GM23338 (cell line): ENCODE data around the gene CRY1. TPM values are rescaled to one million over a fixed set of nuclear protein-coding genes. Genes with fewer than 3 reads are reported as not detected.

ENCODE experiments used
- ATAC-seq: fragments of 200-7000 bp; cut with Tn5 transposase; 3 replicates; pipeline ENCODE4 v1.9.1; 2020
- DNase-seq: peaks from one replicate; pipeline ENCODE4 v3.0.0-alpha.2; 2015; ENCODE audit warnings: low spot score
- H2AFZ ChIP-seq: fragments of 200-600 bp; sonication (generic); 2 replicates; pipeline ENCODE4 v1.8.0; 2016; ENCODE audit warnings: antibody characterized with exemption, mild to moderate bottlenecking, moderate library complexity
- H3F3A ChIP-seq: fragments of 200-600 bp; sonication (generic); replicated peaks from 2 replicates; pipeline ENCODE4 v1.8.0; 2017; ENCODE audit warnings: antibody characterized with exemption, mixed run types, low read depth
- H3K27ac ChIP-seq: fragments of 200-600 bp; sonication (generic); 2 replicates; pipeline ENCODE4 v1.6.1; 2016; ENCODE audit warnings: low read depth
- H3K27me3 ChIP-seq: fragments of 200-600 bp; sonication (generic); 2 replicates; pipeline ENCODE4 v1.8.0; 2016; ENCODE audit warnings: mild to moderate bottlenecking, mixed run types, moderate library complexity; ENCODE audit not compliant: insufficient read depth
- H3K36me3 ChIP-seq: fragments of 200-600 bp; sonication (generic); 2 replicates; pipeline ENCODE4 v1.8.0; 2016; ENCODE audit warnings: mild to moderate bottlenecking; ENCODE audit not compliant: insufficient read depth
- H3K4me1 ChIP-seq: fragments of 200-600 bp; sonication (generic); 2 replicates; pipeline ENCODE4 v1.8.0; 2016; ENCODE audit warnings: mild to moderate bottlenecking, moderate library complexity; ENCODE audit not compliant: insufficient read depth
- H3K4me2 ChIP-seq: fragments of 200-600 bp; sonication (generic); 2 replicates; pipeline ENCODE4 v1.7.1; 2017; ENCODE audit warnings: mixed run types
- H3K4me3 ChIP-seq: fragments of 200-600 bp; sonication (generic); 2 replicates; pipeline ENCODE4 v1.6.1; 2016; ENCODE audit warnings: mixed run types
- H3K79me2 ChIP-seq: fragments of 200-600 bp; sonication (generic); replicated peaks from 2 replicates; pipeline ENCODE4 v1.8.0; 2017; ENCODE audit warnings: mild to moderate bottlenecking; ENCODE audit not compliant: insufficient read depth
- H3K9me2 ChIP-seq: fragments of 200-600 bp; sonication (generic); 2 replicates; pipeline ENCODE4 v1.8.0; 2017; ENCODE audit not compliant: insufficient read depth
- H4K20me1 ChIP-seq: fragments of 200-600 bp; sonication (generic); replicated peaks from 2 replicates; pipeline ENCODE4 v1.8.0; 2017; ENCODE audit warnings: mild to moderate bottlenecking; ENCODE audit not compliant: insufficient read depth
- H3K27ac Mint-ChIP-seq: 2 replicates; pipeline ENCODE4 v1.8.0; 2020; ENCODE audit warnings: inconsistent platforms, mild to moderate bottlenecking, moderate library complexity, mixed read lengths
- H3K27me3 Mint-ChIP-seq: 3 replicates; pipeline ENCODE4 v1.8.0; 2022; ENCODE audit warnings: low read depth, mild to moderate bottlenecking, moderate library complexity, mixed read lengths, inconsistent platforms; ENCODE audit not compliant: insufficient read depth, poor library complexity
- H3K36me3 Mint-ChIP-seq: 3 replicates; pipeline ENCODE4 v1.8.0; 2021; ENCODE audit warnings: low read depth, mild to moderate bottlenecking, inconsistent platforms, moderate library complexity, mixed read lengths
- H3K4me1 Mint-ChIP-seq: 3 replicates; pipeline ENCODE4 v1.8.0; 2020; ENCODE audit warnings: mild to moderate bottlenecking, inconsistent platforms, mixed read lengths
- H3K4me3 Mint-ChIP-seq: 3 replicates; pipeline ENCODE4 v1.8.0; 2021; ENCODE audit warnings: moderate library complexity, mild to moderate bottlenecking, inconsistent platforms, mixed read lengths
- H3K9me3 Mint-ChIP-seq: 3 replicates; pipeline ENCODE4 v1.8.0; 2020; ENCODE audit warnings: moderate library complexity, mild to moderate bottlenecking, inconsistent platforms, mixed read lengths
- CREB1 ChIP-seq: fragments of 250-450 bp; sonication (Bioruptor Pico); IDR thresholded peaks from 2 replicates; pipeline ENCODE4 v1.5.0; 2020; ENCODE audit warnings: low read depth, mild to moderate bottlenecking, moderate library complexity
- ETS1 ChIP-seq: IDR thresholded peaks from 2 replicates; pipeline ENCODE4 v1.6.1; 2016; ENCODE audit warnings: antibody characterized with exemption
- JUNB ChIP-seq: IDR thresholded peaks from one replicate; pipeline ENCODE4 v1.6.1; 2016; ENCODE audit warnings: antibody characterized with exemption; ENCODE audit not compliant: unreplicated experiment
- NANOG ChIP-seq: IDR thresholded peaks from 2 replicates; pipeline ENCODE4 v1.6.1; 2016; ENCODE audit warnings: antibody characterized with exemption, borderline replicate concordance
- POLR2AphosphoS5 ChIP-seq: IDR thresholded peaks from 2 replicates; pipeline ENCODE4 v1.6.1; 2016; ENCODE audit warnings: antibody characterized with exemption, low read depth
- STAT1 ChIP-seq: IDR thresholded peaks from one replicate; pipeline ENCODE4 v1.6.1; 2016; ENCODE audit warnings: antibody characterized with exemption; ENCODE audit not compliant: unreplicated experiment
- ZNF331 ChIP-seq: fragments of 250-450 bp; sonication (Bioruptor Pico); IDR thresholded peaks from 2 replicates; pipeline ENCODE4 v1.5.0; 2020; ENCODE audit warnings: low read depth, mild to moderate bottlenecking, moderate library complexity
- polyA plus RNA-seq: library from polyadenylated mRNA; unstranded; fragments of >200 nt; fragmentation: Nextera tagmentation; extraction: Ambion mirVana; gene quantifications from 2 replicates; pipeline ENCODE4 v1.2.1, GENCODE V29; 2016
- total RNA-seq: library from RNA; depleted of rRNA; stranded (reverse); fragments of >200 nt; shearing (Covaris generic); gene quantifications from 2 replicates; pipeline ENCODE4 v1.2.3, GENCODE V29; 2014
- TF ChIP-seq, protein P1 (sequence below), 2 experiments: fragments of 200-600 bp in 1 of 2; sonication (generic) in 1 of 2; conservative IDR thresholded peaks; 2 replicates each; pipeline versions ENCODE4 v1.5.1 to v1.6.1; 2016 to 2017; ENCODE audit warnings: antibody characterized with exemption in 2 of 2, low read depth in 2 of 2, mild to moderate bottlenecking in 2 of 2, moderate library complexity in 1 of 2
- TF ChIP-seq, protein P2 (sequence below): fragments of 250-450 bp; sonication (Bioruptor Pico); IDR thresholded peaks from 2 replicates; pipeline ENCODE4 v1.5.0; 2020; ENCODE audit warnings: mild to moderate bottlenecking, moderate library complexity

The CRY1 gene
- total and polyA plus RNA-seq, 2 experiments from 2014 or later: 27.7 to 28.2 TPM

- Histone ChIP-seq H3K9me2 (peaks cover 16% of the 10 kb centered on the region), H4K20me1 (no peaks in the 10 kb centered on the region), H3K27me3 (no peaks in the 10 kb centered on the region), H3K4me3 (no peak overlapping the region), H3K4me2 (peak overlapping the region; percentile 61; the same call in 1 of the 2 replicates), H3K27ac (no peak overlapping the region), H3K79me2 (no peaks in the 10 kb centered on the region), H3K36me3 (no peaks in the 10 kb centered on the region), H3F3A (no peaks in the 10 kb centered on the region; the same call in 1 of the 2 replicates), H2AFZ (0 out of 2 replicates have a peak overlapping the region, but pooled peaks have one; percentile 44), H3K4me1 (no peaks in the 10 kb centered on the region)
- no peaks in the 10 kb centered on the region; the same call in 2 of the 3 replicates for H3K9me3 Mint-ChIP-seq
- no peak overlapping the region for H3K4me3 Mint-ChIP-seq
- peaks cover 2% of the 10 kb centered on the region for H3K27me3 Mint-ChIP-seq
- no peak overlapping the region for H3K27ac Mint-ChIP-seq
- ATAC-seq (peak; percentile 89), DNase-seq (peak; percentile 92)
- peaks cover 20% of the 10 kb centered on the region; the same call in 2 of the 3 replicates for H3K4me1 Mint-ChIP-seq
- TF ChIP-seq POLR2AphosphoS5: no peak
- TF ChIP-seq, protein P1, sequence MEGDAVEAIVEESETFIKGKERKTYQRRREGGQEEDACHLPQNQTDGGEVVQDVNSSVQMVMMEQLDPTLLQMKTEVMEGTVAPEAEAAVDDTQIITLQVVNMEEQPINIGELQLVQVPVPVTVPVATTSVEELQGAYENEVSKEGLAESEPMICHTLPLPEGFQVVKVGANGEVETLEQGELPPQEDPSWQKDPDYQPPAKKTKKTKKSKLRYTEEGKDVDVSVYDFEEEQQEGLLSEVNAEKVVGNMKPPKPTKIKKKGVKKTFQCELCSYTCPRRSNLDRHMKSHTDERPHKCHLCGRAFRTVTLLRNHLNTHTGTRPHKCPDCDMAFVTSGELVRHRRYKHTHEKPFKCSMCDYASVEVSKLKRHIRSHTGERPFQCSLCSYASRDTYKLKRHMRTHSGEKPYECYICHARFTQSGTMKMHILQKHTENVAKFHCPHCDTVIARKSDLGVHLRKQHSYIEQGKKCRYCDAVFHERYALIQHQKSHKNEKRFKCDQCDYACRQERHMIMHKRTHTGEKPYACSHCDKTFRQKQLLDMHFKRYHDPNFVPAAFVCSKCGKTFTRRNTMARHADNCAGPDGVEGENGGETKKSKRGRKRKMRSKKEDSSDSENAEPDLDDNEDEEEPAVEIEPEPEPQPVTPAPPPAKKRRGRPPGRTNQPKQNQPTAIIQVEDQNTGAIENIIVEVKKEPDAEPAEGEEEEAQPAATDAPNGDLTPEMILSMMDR (conservative IDR thresholded peaks at IDR 0.05; ENCODE audit: low read depth in 2 of 2): peak; percentile 82 to 85
- no peak for TF ChIP-seq STAT1
- peak; percentile 24; the same call in 1 of the 2 replicates for TF ChIP-seq CREB1 (CRISPR knock-in tag)
- H3K36me3 Mint-ChIP-seq: no peaks in the 10 kb centered on the region; the same call in 2 of the 3 replicates
Measured at GRCh38 chr12:107134558-107134957, 41.2 kb upstream of the CRY1 start.

- H3K4me2 ChIP-seq: no peak overlapping the region
- no peaks in the 10 kb centered on the region for H3K36me3 ChIP-seq
- Mint-ChIP-seq H3K4me3 (no peak overlapping the region), H3K27me3 (no peaks in the 10 kb centered on the region), H3K36me3 (no peaks in the 10 kb centered on the region; the same call in 2 of the 3 replicates), H3K4me1 (peaks cover 20% of the 10 kb centered on the region; the same call in 2 of the 3 replicates), H3K9me3 (no peaks in the 10 kb centered on the region; the same call in 2 of the 3 replicates), H3K27ac (no peak overlapping the region)
- no peaks in the 10 kb centered on the region for H3K27me3 ChIP-seq
- no peaks in the 10 kb centered on the region; the same call in 1 of the 2 replicates for H3F3A ChIP-seq
- no peak overlapping the region for H2AFZ ChIP-seq
- ATAC-seq: no peak
- H4K20me1 ChIP-seq: no peaks in the 10 kb centered on the region
- TF ChIP-seq, protein P1 (conservative IDR thresholded peaks at IDR 0.05; ENCODE audit: low read depth in 2 of 2): peak in 1 of 2 experiments; percentile 24; a peak in 2 of 4 replicates
- TF ChIP-seq, protein P2, sequence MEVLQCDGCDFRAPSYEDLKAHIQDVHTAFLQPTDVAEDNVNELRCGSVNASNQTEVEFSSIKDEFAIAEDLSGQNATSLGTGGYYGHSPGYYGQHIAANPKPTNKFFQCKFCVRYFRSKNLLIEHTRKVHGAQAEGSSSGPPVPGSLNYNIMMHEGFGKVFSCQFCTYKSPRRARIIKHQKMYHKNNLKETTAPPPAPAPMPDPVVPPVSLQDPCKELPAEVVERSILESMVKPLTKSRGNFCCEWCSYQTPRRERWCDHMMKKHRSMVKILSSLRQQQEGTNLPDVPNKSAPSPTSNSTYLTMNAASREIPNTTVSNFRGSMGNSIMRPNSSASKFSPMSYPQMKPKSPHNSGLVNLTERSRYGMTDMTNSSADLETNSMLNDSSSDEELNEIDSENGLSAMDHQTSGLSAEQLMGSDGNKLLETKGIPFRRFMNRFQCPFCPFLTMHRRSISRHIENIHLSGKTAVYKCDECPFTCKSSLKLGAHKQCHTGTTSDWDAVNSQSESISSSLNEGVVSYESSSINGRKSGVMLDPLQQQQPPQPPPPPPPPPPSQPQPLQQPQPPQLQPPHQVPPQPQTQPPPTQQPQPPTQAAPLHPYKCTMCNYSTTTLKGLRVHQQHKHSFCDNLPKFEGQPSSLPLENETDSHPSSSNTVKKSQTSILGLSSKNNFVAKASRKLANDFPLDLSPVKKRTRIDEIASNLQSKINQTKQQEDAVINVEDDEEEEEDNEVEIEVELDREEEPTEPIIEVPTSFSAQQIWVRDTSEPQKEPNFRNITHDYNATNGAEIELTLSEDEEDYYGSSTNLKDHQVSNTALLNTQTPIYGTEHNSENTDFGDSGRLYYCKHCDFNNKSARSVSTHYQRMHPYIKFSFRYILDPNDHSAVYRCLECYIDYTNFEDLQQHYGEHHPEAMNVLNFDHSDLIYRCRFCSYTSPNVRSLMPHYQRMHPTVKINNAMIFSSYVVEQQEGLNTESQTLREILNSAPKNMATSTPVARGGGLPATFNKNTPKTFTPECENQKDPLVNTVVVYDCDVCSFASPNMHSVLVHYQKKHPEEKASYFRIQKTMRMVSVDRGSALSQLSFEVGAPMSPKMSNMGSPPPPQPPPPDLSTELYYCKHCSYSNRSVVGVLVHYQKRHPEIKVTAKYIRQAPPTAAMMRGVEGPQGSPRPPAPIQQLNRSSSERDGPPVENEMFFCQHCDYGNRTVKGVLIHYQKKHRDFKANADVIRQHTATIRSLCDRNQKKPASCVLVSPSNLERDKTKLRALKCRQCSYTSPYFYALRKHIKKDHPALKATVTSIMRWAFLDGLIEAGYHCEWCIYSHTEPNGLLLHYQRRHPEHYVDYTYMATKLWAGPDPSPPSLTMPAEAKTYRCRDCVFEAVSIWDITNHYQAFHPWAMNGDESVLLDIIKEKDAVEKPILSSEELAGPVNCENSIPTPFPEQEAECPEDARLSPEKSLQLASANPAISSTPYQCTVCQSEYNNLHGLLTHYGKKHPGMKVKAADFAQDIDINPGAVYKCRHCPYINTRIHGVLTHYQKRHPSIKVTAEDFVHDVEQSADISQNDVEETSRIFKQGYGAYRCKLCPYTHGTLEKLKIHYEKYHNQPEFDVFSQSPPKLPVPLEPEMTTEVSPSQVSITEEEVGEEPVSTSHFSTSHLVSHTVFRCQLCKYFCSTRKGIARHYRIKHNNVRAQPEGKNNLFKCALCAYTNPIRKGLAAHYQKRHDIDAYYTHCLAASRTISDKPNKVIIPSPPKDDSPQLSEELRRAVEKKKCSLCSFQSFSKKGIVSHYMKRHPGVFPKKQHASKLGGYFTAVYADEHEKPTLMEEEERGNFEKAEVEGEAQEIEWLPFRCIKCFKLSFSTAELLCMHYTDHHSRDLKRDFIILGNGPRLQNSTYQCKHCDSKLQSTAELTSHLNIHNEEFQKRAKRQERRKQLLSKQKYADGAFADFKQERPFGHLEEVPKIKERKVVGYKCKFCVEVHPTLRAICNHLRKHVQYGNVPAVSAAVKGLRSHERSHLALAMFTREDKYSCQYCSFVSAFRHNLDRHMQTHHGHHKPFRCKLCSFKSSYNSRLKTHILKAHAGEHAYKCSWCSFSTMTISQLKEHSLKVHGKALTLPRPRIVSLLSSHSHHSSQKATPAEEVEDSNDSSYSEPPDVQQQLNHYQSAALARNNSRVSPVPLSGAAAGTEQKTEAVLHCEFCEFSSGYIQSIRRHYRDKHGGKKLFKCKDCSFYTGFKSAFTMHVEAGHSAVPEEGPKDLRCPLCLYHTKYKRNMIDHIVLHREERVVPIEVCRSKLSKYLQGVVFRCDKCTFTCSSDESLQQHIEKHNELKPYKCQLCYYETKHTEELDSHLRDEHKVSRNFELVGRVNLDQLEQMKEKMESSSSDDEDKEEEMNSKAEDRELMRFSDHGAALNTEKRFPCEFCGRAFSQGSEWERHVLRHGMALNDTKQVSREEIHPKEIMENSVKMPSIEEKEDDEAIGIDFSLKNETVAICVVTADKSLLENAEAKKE (CRISPR knock-in tag): no peak
- no peak for TF ChIP-seq ZNF331 (CRISPR knock-in tag)
- no peak for TF ChIP-seq POLR2AphosphoS5
- TF ChIP-seq ETS1: no peak
- no peak for TF ChIP-seq JUNB
- TF ChIP-seq NANOG: no peak
- H3K27ac ChIP-seq: no peak overlapping the region
- no peak overlapping the region for H3K4me3 ChIP-seq
- no peak for DNase-seq
- no peaks in the 10 kb centered on the region for H3K79me2 ChIP-seq
- peaks cover 16% of the 10 kb centered on the region for H3K9me2 ChIP-seq
- no peaks in the 10 kb centered on the region for H3K4me1 ChIP-seq
Measured at GRCh38 chr12:107133462-107133861, 40.1 kb upstream of the CRY1 start.
